Spleen (tissue), 11 donors: ENCODE results near the gene SERINC5. TPM values are rescaled to one million over a fixed set of nuclear protein-coding genes. Genes with fewer than 3 reads are reported as not detected.

ENCODE experiments used
- DNase-seq: peaks from one replicate; pipeline ENCODE4 v3.0.0-alpha.2; 2020
- H3K27ac ChIP-seq, 8 donors: fragments of 200-600 bp; sonication (generic) in 7 of 8; 1 replicate in 4 of 8; 2 replicates in 4 of 8; pipeline versions ENCODE4 v1.5.0 to v1.8.0; 2016 to 2021; ENCODE audit warnings: inconsistent platforms in 4 of 8, mild to moderate bottlenecking in 4 of 8, moderate library complexity in 1 of 8
- H3K27me3 ChIP-seq, 7 donors: fragments of 200-600 bp; sonication (generic) in 6 of 7; replicated peaks in 1 of 7; 1 replicate in 4 of 7; 2 replicates in 3 of 7; pipeline versions ENCODE4 v1.5.0 to v1.8.0; 2016 to 2021; ENCODE audit warnings: inconsistent platforms in 3 of 7, mild to moderate bottlenecking in 1 of 7
- H3K36me3 ChIP-seq, 6 donors: fragments of 200-600 bp; sonication (generic) in 5 of 6; 1 replicate in 4 of 6; 2 replicates in 2 of 6; pipeline versions ENCODE4 v1.5.0 to v1.8.0; 2016 to 2021; ENCODE audit warnings: inconsistent platforms in 2 of 6
- H3K4me1 ChIP-seq, 6 donors: fragments of 200-600 bp; sonication (generic) in 5 of 6; 1 replicate in 3 of 6; 2 replicates in 3 of 6; pipeline versions ENCODE4 v1.5.0 to v1.8.0; 2016 to 2021; ENCODE audit warnings: inconsistent platforms in 3 of 6
- H3K4me3 ChIP-seq, 8 donors: fragments of 200-600 bp; sonication (generic) in 7 of 8; 1 replicate in 4 of 8; 2 replicates in 4 of 8; pipeline versions ENCODE4 v1.5.0 to v1.8.0; 2016 to 2021; ENCODE audit warnings: inconsistent platforms in 4 of 8, mild to moderate bottlenecking in 4 of 8, moderate library complexity in 2 of 8
- H3K9me3 ChIP-seq, 8 donors: fragments of 200-600 bp; sonication (generic) in 7 of 8; 1 replicate in 4 of 8; 2 replicates in 4 of 8; pipeline versions ENCODE4 v1.5.0 to v1.8.0; 2016 to 2021; ENCODE audit warnings: inconsistent platforms in 4 of 8
- CTCF ChIP-seq, 11 experiments: fragments of 200-600 bp in 7 of 11; fragments of 450-650 bp in 4 of 11; sonication (generic) in 4 of 11; IDR thresholded peaks in 8 of 11; conservative IDR thresholded peaks in 3 of 11; 1 replicate in 7 of 11; 2 replicates in 4 of 11; pipeline versions ENCODE4 v1.4.0 to v1.8.0; 2016 to 2021; ENCODE audit warnings: antibody characterized with exemption in 11 of 11, inconsistent platforms in 4 of 11, mild to moderate bottlenecking in 1 of 11
- POLR2A ChIP-seq, 3 donors: fragments of 450-650 bp; IDR thresholded peaks; one replicate each; pipeline ENCODE4 v1.5.1; 2017; ENCODE audit warnings: antibody characterized with exemption in 3 of 3, mild to moderate bottlenecking in 1 of 3
- POLR2AphosphoS5 ChIP-seq, 3 donors: sonication (generic); formaldehyde crosslinking; IDR thresholded peaks; one replicate each; pipeline ENCODE4 v1.5.1; 2017; ENCODE audit warnings: antibody characterized with exemption in 3 of 3
- WGBS, 5 donors: extraction: QIAGEN DNeasy Blood & Tissue Kit in 3 of 5; methylation state at CpG; one replicate each; pipeline versions ENCODE4 v1.1.5 to v1.1.7; 2013 to 2018; 5-methylcytosine and 5-hydroxymethylcytosine counted together
- intact Hi-C: fragments of 100-400 bp; cut with DNase I; formaldehyde crosslinking; loops from one replicate; pipeline ENCODE4 v1.15.0; 2023; ENCODE audit warnings: low total_unique reads
- polyA plus RNA-seq, 3 donors: library from polyadenylated mRNA; stranded (reverse); fragments of 200-250 nt; gene quantifications; one replicate each; pipeline ENCODE4 v1.2.1, GENCODE V29; 2013
- total RNA-seq, 7 donors: library from RNA; depleted of rRNA in 3 of 7; stranded (reverse); fragments of >200 nt in 3 of 7; fragmentation: NEBNext Ultra II Directional in 4 of 7; extraction: Animal tissue kit (Norgen Biotek cat#: 25700) in 4 of 7; gene quantifications; one replicate each; pipeline versions ENCODE4 v1.1.0 to v1.2.1, GENCODE V29; 2016 to 2021
- donor health status: healthy with polysubstance abuse.
- donor health status: DM: no; HTN: no; CAD: no; lungs with moderate emphysema.
- donor health status: DM: no; HTN: no; CAD: no.
- donor health status: Bipolar disorder and iron deficiency.
- donor health status: healthy.
- donor health status: DM: no; HTN: no; CAD: no.
- donor health status: DM: yes; HTN: yes; CAD: no.

SERINC5 gene
- total and polyA plus RNA-seq, 10 donors, result 1.5 to 29.8 (median 21.2) TPM

DNA sequence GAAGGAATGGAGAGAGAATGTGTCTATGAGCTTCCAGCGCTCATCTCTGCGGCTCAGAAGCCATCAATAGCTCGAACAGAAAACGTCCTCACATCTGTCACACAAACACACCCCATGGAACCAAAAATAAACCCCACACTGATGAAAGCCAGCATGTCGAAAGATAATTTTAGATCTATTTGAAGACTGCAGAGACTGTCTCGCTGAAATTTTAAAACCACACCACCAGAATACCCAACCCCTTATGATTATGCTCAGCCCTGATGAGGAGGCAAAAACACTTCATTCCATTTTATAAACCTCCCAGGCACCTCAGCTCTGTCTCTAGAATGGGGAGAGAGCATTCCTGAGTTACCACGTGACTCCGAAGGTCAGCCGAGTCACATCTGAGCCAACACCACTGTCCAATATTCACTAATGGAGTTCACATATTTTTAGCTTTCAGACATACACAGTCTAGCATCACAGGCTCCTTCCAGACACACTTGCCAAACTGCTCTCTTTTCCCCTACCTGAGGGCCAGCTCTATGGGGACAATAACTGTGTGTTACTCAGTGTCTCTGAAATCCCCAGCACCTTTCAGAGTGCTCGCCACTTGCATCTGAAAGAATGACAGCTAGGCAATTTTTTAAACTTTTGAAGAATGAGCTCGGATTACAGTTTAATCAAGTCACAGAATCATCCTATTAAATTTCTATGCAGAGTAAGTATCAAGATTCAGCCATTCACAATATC is 63.2 kb downstream of the SERINC5 start:
- Histone ChIP-seq H3K27ac (peak overlapping the region in 7 of 8 donors; percentile 6 to 69 (median 68)), H3K4me1 (peaks cover 14 to 85% (median 52%) of the 10 kb centered on the region in 6 donors), H3K36me3 (peaks cover 0 to 10% (median 0%) of the 10 kb centered on the region in 6 donors), H3K27me3 (no peaks in the 10 kb centered on the region), H3K9me3 (no peaks in the 10 kb centered on the region), H3K4me3 (no peak overlapping the region)
- DNase-seq, result no peak
- TF ChIP-seq CTCF (IDR thresholded peaks at IDR 0.05 in 8 of 11, conservative IDR thresholded peaks at IDR 0.05 in 3 of 11), result no peak
- WGBS, 5 donors, result 53 to 68% (median 63%) methylated on average over 11 of the region's 11 CpGs
- intact Hi-C loops, result no loop called here

DNA sequence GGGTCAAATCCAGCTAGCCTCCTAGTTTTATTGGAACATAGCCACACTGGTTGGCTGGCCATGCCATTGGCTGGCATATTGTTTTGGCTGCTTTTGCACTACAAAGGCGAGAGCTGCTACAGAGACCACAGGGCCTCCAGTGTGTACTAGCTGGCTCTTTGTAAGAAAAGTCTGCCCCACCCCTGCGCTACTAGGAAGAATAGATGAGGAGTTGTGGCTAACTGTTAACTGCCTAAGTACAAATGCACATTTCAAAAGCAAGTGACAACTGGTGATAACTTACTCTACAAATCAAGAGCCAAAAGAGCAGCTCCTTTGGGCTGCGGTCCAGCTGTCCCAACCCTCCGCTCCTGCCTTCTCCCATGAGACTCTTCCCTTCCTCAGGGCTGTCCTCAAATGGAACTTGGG is 63.9 kb downstream of the SERINC5 start:
- no peak for TF ChIP-seq CTCF (IDR thresholded peaks at IDR 0.05 in 8 of 11, conservative IDR thresholded peaks at IDR 0.05 in 3 of 11)
- no peak for TF ChIP-seq POLR2AphosphoS5 (IDR thresholded peaks at IDR 0.05)
- Histone ChIP-seq H3K36me3 (peaks cover 0 to 10% (median 0%) of the 10 kb centered on the region in 6 donors), H3K9me3 (no peaks in the 10 kb centered on the region), H3K27me3 (no peaks in the 10 kb centered on the region), H3K4me1 (peaks cover 14 to 91% (median 59%) of the 10 kb centered on the region in 6 donors), H3K27ac (peak overlapping the region in 6 of 8 donors; percentile 24 to 69 (median 64)), H3K4me3 (no peak overlapping the region)
- intact Hi-C loops, result no loop called here
- DNase-seq, result no peak
- 50 to 68% (median 54%) methylated on average over 4 of the region's 4 CpGs for WGBS, 5 donors

GRCh38 chr5:80191397-80191796 is 64.5 kb downstream of the SERINC5 start:
- H3K4me3 ChIP-seq, result no peak overlapping the region
- 62 to 77% (median 71%) methylated on average over 4 of the region's 4 CpGs for WGBS, 5 donors
- H3K4me1 ChIP-seq, result peaks cover 14 to 97% (median 63%) of the 10 kb centered on the region in 6 donors
- no peak for DNase-seq
- TF ChIP-seq CTCF (IDR thresholded peaks at IDR 0.05 in 8 of 11, conservative IDR thresholded peaks at IDR 0.05 in 3 of 11) (no peak), POLR2AphosphoS5 (IDR thresholded peaks at IDR 0.05) (no peak), POLR2A (IDR thresholded peaks at IDR 0.05) (no peak)
- no peaks in the 10 kb centered on the region for H3K9me3 ChIP-seq
- peaks cover 0 to 5% (median 0%) of the 10 kb centered on the region in 6 donors for H3K36me3 ChIP-seq
- H3K27me3 ChIP-seq, result no peaks in the 10 kb centered on the region
- intact Hi-C loops, result no loop called here
- peak overlapping the region in 7 of 8 donors; percentile 22 to 69 (median 60) for H3K27ac ChIP-seq

DNA sequence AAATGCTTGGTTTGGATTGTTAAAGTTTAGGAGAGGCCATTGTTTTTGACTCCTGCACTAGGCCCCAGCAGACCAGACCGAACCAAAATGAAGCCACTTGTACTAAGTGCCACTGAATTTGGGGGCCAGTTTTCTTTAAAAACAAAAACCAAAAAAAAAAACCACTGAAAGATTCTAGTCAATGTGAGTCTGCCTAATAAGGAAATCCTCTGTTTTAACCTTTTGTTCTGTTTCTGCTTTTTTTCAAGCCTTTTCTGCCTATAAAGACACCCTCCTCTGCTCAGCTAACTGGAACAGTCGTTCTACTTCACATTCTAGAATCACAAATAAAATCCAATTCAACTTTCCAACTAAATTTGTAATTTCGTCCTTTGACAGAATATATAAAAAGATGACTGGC is 64.9 kb downstream of the SERINC5 start:
- Histone ChIP-seq H3K9me3 (no peaks in the 10 kb centered on the region), H3K27ac (peak overlapping the region; percentile 22 to 69 (median 60)), H3K4me1 (peaks cover 14 to 100% (median 66%) of the 10 kb centered on the region in 6 donors), H3K36me3 (peaks cover 0 to under 1% (median 0%) of the 10 kb centered on the region in 6 donors), H3K4me3 (no peak overlapping the region), H3K27me3 (no peaks in the 10 kb centered on the region)
- no peak for DNase-seq
- TF ChIP-seq CTCF (IDR thresholded peaks at IDR 0.05 in 8 of 11, conservative IDR thresholded peaks at IDR 0.05 in 3 of 11), result no peak
- TF ChIP-seq POLR2A (IDR thresholded peaks at IDR 0.05), result no peak
- no peak for TF ChIP-seq POLR2AphosphoS5 (IDR thresholded peaks at IDR 0.05)
- 31 to 43% (median 34%) methylated on average over 3 of the region's 3 CpGs for WGBS, 5 donors
- intact Hi-C loops, result no loop called here
